ENCODE data around the gene USPL1.

Gene USPL1

DNA sequence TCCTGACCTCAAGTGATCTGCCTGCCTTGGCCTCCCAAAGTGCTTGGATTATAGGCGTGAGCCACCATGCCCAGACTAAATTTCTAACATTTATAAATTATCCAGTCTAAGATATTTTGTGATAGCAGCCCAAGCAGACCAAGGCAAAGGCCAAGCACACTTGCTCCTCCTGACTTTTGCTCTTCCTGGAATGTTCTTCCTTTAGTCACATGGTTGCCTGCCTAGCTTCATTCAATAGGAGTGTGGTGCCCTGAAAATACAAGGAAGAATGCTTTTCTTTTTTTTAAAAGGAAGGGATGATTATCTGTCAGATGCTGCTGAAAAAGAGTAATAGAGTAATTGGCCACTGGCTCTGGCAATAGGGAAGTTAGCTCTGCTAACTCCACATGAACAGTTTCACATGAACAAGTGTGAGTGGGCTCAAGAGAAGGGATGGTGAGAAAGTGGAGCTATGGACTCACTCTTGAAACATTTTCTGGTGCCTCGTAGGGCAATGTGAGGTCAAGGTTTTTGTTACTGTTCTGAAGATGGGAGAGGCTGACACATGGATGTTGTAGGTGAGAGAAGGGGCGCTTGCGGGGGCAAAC, 47.1 kb downstream of the USPL1 start:
- peak; percentile 60 to 83 (median 70) for DNase-seq

DNA sequence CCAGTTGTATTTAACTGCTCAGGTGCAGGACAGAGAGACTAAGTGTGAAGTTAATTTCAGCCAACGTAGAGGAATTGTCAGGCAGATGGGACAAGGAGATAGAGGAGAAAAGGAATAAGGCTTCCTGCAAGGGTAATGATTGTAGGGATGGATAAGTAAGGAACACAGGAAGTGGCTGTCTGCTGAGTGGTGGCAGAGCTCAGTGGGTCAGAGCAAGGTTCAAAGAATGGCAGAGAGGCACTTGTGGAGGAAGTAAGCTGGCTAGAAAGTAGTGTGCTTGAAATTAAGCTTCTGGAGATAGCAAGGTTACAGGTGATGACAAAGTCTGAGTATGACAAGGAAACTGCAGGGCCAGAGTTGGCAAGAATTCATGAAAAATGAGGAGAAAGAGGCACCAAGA, 47.9 kb downstream of the USPL1 start:
- DNase-seq, result no peak

DNA sequence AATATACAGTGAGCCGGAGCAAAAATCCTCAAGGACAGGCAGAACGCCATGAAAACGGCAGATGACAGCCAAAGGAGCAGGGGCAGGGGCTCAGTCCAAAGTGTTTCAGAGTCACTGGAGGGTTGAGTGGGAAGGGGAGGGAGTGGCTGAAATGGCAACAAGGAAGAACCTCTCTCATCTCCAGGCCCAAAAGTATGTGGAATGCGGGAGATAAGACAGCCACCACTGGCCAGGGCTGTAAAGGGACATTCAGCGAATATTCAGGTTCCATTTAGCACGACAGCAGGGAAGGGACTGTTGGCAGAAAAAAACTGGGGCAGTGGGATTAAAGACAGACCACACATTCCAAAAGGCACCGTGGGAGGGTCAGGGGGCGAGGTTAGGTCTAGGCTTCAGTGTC, 48.4 kb downstream of the USPL1 start:
- DNase-seq, result no peak

DNA sequence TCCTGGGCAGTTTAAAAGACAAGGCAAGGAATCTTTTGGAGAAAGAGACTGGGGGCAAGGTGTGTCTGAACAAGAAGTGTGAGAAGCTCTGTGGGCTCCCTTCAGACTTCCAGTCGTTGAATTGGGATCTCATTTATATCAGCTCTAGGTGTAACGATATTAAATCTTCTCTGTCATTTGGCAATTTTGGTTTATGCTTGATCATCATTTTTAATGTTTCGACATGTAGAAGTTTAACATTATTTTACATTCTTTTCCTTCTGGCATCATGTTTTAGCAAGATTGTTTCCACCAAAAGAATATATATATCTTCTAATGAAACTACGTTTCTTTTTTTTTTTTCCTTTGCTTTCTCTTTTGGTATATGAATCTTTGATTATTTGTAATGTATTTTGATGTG, 49.3 kb downstream of the USPL1 start:
- DNase-seq, result no peak

DNA sequence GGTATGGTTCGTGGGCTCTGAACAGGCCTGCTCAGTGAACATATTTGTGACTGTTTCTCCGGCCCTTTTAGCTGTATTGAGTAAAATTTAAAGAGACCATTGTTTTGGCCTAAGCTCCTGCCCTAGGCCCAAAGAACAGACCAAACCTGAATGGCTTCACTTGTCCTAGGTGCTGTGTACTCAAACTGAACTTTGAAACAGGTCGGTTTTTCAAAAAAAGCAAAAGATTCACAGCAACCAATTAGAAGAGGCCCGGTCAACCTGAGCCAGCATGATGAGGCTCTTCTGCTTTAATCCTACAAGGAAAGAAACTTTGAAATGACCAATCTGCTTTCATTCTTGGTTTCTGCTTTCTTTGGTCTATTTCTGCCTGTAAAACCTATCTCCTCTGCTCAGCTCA, 50.6 kb downstream of the USPL1 start:
- no peak for DNase-seq

DNA sequence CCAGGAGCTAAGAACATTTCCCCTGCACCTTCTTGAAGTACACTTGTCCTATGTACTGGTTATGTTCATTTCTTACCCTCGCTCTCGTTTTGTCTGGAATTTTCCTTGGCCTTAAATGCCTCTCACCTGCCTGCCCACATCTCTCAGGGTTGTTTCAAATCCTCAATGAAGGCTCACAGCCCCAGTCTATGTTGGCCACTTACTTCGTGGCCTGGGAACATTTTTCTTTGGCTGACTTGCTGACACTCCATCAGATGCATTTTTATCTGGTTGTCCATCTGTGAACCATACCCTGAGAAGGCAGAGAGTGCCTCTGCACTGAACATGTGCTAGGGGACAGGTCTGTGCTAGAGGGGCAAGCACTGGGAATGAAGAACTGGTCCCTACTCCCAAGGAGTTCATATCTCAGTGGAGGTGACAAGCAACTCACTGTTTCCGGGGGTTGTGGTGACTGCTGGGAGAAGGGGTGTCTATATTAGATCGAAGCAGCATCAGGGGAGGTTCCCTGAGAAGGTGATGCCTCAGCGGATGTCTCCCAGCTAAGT, 53.6 kb downstream of the USPL1 start:
- no peak for DNase-seq

DNA sequence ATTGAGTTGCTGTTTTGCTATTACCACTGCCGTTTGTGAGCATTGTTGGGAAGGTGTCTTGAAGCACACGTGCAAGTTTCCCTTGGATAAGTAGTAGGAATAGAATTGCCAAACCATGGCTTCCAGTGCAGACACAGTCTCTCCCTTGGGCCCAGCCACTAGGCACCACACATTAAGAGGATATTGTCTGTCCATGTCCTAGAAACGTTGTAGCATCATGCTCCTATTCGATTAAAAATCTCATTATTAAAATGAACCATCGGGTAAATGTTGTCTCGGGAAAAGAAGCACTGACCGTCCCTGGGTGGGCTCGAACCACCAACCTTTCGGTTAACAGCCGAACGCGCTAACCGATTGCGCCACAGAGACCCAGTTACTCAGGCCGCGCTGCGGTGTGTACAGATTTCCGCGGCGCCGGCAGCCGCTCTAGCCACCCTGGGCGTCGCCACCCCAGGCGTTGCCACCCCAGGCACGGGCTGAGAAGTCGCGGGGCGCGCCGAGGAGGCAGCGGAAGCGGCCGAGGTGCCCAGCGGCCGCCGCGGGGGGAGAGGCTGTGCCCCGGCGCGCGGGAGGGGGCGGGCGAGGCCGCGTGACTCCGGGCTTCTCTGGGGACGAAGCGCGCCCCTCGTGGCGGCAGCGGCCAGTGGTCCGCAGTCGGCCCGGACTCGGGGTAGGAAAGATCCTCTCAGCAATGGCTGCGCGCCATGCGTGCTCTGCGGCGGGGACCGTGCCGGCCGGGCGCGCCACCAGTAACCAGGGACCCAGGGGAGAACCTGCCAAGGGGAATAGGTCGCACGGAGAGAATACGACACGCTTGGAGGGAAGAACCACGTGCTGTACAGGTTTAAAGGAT, 56.2 kb downstream of the USPL1 start:
- peak; percentile 96 to 97 (median 96) for DNase-seq

DNA sequence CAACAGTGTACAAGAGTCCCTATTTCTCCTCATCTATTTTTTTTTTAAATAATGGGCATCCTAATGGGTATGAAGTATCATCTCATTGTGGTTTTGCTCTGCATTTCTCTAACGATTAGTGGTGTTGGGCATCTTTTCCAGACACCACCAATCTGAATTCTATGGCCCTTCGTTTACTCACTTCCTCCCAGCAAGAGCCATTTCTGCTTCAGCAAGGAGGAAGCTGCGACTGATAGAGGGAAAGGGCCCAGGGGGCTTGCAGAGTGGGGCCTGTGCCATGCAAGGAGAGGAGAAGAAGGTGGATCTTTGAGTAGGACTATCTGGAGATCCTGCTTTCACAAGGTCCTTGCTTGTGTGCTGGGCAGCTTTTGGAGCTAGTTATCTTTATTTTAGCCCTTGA, 58.0 kb downstream of the USPL1 start:
- peak; percentile 25 to 54 (median 36) for DNase-seq

DNA sequence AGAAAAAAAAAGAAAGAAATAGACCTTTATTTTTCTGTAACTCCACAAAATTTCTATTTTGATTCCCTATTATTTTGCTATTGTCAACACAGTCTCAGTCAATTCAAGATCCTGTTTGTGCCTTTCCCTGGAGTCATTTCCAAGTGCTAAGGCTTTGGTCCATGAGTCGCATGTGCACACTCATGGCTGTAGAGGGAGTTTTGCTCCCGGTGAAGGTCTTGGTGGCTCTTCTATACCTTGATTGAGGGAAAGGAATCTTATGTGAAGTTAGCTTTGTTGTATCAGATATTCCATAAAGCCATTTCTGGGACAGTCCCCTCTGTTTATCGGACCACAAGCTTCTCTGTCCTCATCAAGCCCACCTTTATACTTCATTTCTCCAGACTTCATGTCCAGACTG, 59.0 kb downstream of the USPL1 start:
- DNase-seq, result peak in 1 of 4 experiments; percentile 25

DNA sequence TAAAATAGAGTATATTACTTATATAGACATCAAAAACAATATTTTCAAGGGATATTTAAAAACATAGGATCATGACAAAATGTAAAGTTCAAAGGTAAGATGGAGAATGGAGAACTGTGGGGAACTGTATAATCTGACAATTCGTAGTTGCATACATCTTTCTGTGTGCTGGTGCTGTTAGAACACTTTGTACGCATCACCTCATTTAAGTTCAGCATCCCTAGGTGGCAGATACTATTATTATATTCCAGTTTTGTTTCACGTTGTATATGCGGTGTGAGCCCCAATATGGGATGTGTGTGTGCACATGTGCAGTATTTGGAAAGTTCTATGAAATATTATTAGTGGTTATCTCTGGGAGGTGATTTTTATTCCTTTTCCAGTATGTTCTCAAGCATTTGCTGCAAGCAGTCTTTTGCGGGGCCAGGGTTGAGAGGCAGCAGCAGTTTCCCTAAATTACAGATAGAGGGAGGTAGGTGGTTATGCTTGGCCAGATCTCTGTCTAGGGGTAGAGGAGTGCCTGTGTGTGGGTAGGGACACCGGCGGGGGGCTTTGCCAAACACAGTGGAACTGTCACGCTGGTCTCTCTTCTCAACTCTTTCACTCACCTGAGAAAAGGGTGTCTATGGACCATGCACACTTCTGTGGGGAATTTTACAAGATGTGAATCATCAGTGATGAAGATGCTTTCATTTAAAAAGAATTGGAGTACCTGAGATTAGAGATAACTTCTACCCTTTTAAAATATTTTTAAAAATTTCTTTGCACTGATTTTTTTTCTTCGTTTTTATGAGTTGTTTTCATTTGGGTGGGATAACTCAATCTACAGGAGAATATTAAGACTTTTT, 62.0 kb downstream of the USPL1 start:
- peak; percentile 47 to 67 (median 57) for DNase-seq

DNA sequence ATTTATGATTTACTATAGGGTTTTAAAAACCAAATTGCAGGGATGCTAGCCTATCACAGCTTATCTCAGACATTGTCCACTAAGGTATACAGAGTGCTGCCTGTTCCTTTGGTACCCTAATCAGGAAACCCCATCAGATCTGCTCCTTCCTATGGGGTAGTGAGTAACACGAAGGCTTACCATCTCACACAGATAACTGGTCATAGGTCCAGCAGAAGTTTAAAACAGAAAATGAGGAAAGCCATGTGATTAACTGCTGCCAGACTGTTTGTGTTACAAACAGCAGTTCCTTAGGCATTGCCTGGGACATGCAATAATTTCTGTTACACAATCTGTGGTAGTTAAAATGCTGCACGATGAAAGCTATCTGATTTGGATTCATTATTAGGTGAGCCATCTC, 64.1 kb downstream of the USPL1 start:
- DNase-seq, result peak; percentile 59 to 86 (median 72)

DNA sequence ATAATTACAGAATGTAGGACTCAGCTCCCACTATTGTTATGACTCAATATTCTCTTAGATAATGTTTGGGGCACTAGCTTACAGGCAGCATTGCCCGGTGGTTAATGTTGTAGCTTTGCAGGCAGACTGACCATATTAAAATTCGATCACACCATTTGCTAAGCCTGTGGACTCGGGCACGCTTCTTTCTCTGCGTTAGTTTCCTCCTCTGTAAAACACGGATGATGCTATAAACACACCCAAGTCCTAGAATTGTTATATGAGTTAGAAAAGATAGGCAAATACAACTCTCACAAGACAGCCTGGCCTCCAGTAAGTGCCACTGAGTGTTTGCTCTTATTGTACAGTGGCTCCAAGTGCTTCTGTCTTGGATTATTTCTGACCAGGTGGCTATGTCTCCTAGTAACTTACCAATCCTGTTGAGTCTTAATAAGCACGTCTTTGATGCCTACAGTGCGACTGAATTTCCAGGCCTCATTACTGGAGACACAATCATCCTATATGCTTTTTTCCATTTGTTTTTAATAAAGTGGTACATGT, 67.7 kb downstream of the USPL1 start:
- DNase-seq, result no peak

DNA sequence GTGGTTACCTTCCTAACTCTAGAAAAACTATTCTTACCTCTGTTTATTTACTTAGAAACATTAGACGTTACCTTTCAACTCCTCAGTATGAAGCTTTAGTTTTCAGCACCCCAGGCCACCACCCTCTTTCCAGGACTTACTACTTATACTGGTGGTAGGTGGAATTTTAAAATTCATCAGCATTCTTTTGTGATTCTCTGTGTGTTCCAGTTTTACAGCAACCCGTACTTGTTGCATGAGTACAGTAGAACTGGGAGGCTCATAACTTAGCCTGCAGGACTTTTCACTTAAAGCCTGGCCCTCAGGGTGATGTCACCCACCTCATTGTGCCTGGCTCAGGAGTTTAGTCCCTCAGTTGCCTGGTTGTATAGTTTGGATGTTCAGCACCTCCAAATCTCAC, 68.3 kb downstream of the USPL1 start:
- no peak for DNase-seq

DNA sequence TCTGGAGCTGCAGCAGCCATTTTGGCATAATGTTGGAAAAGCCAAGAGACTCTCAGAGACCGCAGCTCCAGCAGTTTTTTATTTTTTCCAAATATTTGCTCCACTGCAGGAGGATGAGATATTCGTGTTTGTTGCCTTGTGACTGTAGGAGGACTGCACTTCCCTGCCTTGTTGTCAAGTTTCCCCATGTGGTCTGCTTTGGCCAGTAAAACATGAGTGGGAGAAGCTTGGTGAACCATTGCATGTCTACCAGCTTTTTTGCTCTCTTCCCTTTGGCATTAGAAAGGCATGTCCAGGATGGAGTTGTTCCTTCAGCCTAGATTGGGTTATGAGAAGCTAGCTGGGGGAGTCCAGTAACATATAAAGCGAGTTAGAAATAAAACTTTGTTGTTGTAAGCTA, 69.9 kb downstream of the USPL1 start:
- peak; percentile 29 to 69 (median 64) for DNase-seq

DNA sequence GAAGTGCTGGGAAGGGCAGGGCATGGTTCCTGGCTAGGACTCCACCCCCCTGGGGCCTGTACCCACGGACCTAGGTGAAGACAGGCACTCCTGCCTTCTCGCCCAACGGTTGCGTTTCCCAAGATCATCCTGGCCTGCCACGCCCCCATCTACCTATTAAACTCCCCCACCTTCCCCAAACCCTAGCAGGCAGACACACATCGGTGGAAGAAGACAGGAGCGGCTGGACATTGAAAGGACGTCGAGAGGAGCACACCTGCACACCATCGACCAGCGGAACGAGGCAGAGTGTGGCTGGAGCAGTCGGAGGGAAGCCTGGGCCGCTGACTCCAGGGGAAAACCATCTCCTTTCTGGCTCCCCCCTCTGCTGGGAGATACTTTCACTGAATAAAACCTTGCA, 72.0 kb downstream of the USPL1 start:
- DNase-seq, result no peak

DNA sequence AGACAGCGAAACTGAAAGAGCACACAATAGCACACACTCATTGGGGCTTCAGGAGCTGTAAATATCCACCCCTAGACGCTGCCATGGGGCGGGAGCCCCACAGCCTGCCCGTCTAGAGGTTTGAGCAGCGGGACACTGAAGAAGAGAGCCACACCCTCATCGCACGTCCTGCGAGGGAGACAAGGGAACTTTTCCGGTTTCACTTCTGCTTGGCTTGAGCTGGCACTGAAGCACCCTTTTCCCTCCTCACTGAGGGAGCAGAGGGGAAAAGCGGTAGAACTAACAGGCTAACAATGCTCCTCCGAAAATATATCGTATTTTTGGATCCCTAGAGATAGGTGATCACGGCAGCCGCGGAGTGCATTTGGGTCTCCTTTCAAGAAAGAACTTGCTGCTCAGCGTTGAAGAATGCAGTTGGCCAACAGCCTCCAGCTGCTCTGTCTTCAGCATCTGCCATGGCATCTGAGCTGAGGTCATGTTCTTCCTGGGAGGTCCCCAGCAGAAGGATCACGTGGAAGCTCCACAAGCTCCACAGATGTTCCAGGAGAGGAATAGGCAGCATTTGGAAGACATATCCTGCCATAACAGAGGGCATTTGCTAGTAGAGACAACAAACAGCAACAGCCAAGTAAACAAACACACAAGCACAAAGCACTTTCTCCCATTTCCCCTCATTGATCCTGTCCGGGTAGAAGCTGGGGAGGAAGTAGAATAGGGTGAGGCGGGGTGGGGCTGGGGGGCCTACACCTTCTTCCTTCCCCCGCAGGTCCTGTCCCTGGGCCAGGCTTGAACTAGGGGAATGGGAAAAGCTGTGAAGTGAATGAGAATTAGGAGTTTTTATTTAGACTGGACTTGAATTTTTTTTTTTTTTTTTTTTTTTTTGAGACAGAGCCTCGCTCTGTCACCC, 72.8 kb downstream of the USPL1 start:
- peak; percentile 81 to 89 (median 88) for DNase-seq

DNA sequence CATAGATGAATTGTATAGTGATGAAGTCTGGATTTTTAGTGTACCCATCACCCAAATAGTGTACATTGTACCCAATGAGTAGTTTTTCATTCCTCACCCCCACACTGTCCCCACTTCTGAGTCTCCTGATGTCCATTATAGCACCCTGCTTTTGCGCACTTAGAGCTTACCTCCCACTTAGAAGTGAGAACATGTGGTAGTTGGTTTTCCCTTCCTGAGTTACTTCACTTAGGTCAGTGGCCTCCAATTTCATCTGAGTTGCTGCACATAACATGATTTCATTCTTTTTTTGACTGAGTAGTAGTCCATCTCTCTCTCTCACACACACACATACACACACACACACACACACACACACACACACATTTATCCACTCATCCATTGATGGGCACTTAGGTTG, 74.4 kb downstream of the USPL1 start:
- peak in 2 of 4 experiments; percentile 21 to 38 for DNase-seq

DNA sequence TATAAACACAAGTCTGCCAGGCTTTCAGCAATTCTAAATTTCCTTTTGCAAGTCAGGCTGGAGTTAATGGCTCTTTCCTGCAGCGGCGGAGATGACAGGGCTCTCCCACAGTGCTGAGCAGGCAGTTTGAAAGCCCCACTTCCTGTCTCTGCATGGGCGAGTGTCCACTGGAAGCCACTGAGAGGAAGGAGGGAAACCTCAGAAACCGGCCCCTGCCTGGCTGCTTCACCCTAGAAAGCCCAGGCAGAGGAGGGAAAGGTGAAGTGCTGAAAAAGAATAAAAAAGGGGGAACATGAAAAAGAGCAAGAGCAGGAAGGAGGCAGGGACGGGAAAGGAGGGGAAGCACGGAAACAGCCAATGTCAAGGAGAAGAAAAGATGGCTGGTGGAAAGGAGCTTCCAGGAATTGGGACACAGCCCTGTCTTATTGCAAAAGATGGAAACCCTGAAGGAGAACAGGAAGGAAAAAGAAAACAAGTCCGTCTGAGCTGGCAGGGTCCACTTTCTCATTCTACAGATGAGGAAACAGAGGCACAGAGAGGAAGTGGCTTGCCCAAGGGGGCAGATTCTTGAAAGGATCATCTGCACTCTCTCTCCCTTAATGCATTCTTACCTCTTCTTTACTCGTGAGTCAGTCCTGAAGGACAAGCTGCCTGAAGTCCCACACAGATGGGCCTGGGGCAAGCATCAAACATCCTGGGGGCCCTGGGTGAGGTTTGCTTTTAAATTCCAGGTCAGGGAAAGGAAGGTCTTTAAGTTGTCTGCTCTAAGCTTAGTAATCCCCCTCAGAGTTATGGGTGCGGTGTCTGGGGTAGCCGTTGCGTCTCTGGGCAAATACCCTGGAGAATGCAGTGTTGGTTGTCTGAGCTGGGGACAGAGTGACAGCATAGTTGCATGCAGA, 78.8 kb downstream of the USPL1 start:
- DNase-seq, result peak; percentile 75 to 89 (median 86)

DNA sequence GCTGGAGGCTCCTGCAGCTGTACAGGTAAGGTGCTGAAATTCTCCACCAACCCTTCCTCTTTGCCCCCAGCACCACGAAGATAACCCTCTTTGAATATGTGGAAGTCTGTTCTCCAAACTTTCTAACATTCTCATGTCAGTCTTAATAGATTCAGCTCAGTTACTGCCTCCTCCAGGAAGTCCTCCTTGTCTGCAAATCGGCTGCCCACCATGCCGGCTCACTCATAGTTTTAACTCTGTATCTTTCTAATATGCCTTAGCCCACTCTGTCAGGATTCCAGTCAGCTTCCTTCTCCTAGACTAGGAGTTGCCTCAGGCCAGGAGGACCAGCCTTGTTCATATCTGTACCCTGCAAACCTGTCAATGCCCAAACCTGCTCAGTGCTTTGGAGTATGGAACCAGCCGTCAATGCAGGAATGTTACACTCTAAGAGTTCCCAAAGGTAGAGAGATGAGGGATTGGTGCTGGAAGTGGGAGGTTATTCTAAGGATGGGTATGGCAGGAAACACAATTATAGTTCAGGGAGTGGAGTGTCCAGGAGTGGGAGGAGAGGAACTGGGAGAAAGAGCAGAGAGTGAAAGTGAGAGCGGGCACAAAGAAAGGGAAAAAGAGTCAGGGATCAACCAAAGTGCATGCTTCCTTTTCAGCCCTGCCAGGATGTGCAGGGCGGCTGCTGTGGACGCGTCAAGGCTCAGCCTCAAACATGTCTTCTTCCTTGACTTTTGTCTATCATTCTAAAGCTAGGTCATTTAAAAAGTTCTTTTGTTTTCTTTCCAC, 79.6 kb downstream of the USPL1 start:
- DNase-seq, result peak in 3 of 4 experiments; percentile 38 to 50 (median 46)

DNA sequence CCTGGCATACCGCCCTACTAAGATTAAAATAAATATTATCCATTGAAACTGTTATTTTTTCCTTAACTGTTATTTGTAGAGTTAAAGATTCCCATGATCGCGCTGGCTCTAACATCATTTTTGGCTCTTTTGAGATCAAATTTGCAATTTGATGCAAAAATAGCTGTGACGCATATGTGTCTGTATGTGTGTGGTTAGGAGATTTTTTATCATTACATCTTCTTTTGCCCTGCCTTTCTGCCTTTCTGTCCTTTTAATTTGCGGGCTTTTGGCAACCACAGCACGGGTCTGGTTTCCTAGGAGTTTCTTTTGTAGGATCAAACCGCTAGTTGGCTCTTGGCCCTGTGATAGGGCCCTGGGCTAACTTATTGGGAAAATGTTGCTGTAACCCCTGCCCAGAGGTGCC, 80.3 kb downstream of the USPL1 start:
- DNase-seq, result no peak
